Natural killer cell (primary cell): ENCODE measurements around the gene LDLRAD4. TPM values are rescaled to one million over a fixed set of nuclear protein-coding genes. Genes with fewer than 3 reads are reported as not detected.
A peak's percentile ranks its signal among the peaks of the same experiment; 100 is the strongest.

ENCODE experiments used
- ATAC-seq, 3 donors: fragments of 150-1000 bp in 2 of 3; fragments of 200-7000 bp in 1 of 3; cut with Tn5 transposase; 1 replicate in 1 of 3; 2 replicates in 2 of 3; pipeline ENCODE4 v1.10.0; 2021; ENCODE audit warnings: mild to moderate bottlenecking in 2 of 3, moderate library complexity in 2 of 3
- DNase-seq, 2 donors: peaks; one replicate each; pipeline versions ENCODE4 v3.0.0 to v3.0.0-alpha.2; 2013 to 2021; ENCODE audit warnings: mixed read lengths in 1 of 2
- H3K27ac ChIP-seq: one replicate; pipeline ENCODE4 v1.5.1; 2013; ENCODE audit warnings: mild to moderate bottlenecking, low read length
- H3K27me3 ChIP-seq: one replicate; pipeline ENCODE4 v1.6.1; 2013; ENCODE audit warnings: low read length; ENCODE audit not compliant: control insufficient read depth, insufficient read depth
- H3K36me3 ChIP-seq: one replicate; pipeline ENCODE4 v1.6.1; 2013; ENCODE audit warnings: low read length; ENCODE audit not compliant: control insufficient read depth, insufficient read depth
- H3K4me1 ChIP-seq: one replicate; pipeline ENCODE4 v1.6.1; 2013; ENCODE audit warnings: low read length; ENCODE audit not compliant: control insufficient read depth, insufficient read depth
- H3K4me3 ChIP-seq: one replicate; pipeline ENCODE4 v1.5.1; 2013; ENCODE audit warnings: low read length
- H3K9me3 ChIP-seq: one replicate; pipeline ENCODE4 v1.6.1; 2013; ENCODE audit warnings: low read length; ENCODE audit not compliant: control insufficient read depth, insufficient read depth
- H3K27ac Mint-ChIP-seq, 2 donors: one replicate each; pipeline ENCODE4 v1.8.0; 2022; ENCODE audit warnings: mild to moderate bottlenecking in 2 of 2, mixed read lengths in 2 of 2, moderate library complexity in 1 of 2
- H3K27me3 Mint-ChIP-seq, 2 donors: one replicate each; pipeline ENCODE4 v1.8.0; 2022; ENCODE audit warnings: low read depth in 2 of 2, mixed read lengths in 2 of 2
- H3K36me3 Mint-ChIP-seq: one replicate; pipeline ENCODE4 v1.8.0; 2022; ENCODE audit warnings: mixed read lengths
- H3K4me1 Mint-ChIP-seq, 2 donors: one replicate each; pipeline ENCODE4 v1.8.0; 2022; ENCODE audit warnings: mixed read lengths in 2 of 2
- H3K4me3 Mint-ChIP-seq: one replicate; pipeline ENCODE4 v1.8.0; 2022; ENCODE audit warnings: mild to moderate bottlenecking, moderate library complexity, mixed read lengths
- H3K9me3 Mint-ChIP-seq, 2 donors: one replicate each; pipeline ENCODE4 v1.8.0; 2022; ENCODE audit warnings: mixed read lengths in 2 of 2
- WGBS: methylation state at CpG from one replicate; pipeline ENCODE4 v1.1.7; 2013; ENCODE audit warnings: missing lambda C conversion rate; ENCODE audit not compliant: insufficient coverage; 5-methylcytosine and 5-hydroxymethylcytosine counted together
- intact Hi-C: fragments of 100-400 bp; cut with micrococcal nuclease; formaldehyde crosslinking; loops from one replicate; pipeline ENCODE4 v1.14.2; 2022
- total RNA-seq, 4 donors: library from RNA; stranded (reverse); fragments of 120-200 nt in 1 of 4; gene quantifications; one replicate each; pipeline versions ENCODE4 v1.2.3 to v1.2.4, GENCODE V29; 2013 to 2022
- TF ChIP-seq, protein P1 (sequence below): fragments of 200-600 bp; IDR thresholded peaks from one replicate; pipeline ENCODE4 v1.8.0; 2022; ENCODE audit warnings: antibody characterized with exemption

Gene LDLRAD4
- total RNA-seq, 3 donors from 2014 or later (not counting 1 experiment from before 2014, with no cell fraction given): 24.0 to 36.3 (median 29.2) TPM

DNA sequence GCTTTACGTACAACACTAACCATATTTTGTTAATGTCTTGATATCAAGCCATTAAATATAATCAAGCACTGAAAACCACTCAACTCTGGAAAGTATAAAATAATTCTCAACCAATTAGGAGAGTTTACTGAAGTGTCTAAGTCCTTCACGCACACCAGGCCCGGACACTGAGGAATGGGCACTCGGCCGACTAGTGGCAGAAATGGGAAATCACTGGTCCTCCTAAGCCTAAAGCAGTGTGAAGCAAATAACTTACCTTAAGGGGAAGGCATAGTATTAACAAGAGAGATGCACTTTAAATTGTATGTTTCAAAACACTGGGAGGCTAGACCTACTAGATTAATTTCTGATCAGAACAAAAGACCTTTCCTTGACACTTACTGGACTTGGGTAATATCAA is 462.1 kb downstream of the LDLRAD4 start:
- 89% methylated on average over 4 of the region's 5 CpGs for WGBS
- H3K27me3 ChIP-seq: no peaks in the 10 kb centered on the region
- intact Hi-C loops: no loop called here
- DNase-seq (peak in 1 of 2 donors; percentile 10), ATAC-seq (no peak)
- no peaks in the 10 kb centered on the region for H3K9me3 ChIP-seq
- no peaks in the 10 kb centered on the region for H3K4me1 ChIP-seq
- Mint-ChIP-seq H3K4me1 (peaks cover 7 to 17% of the 10 kb centered on the region in 2 donors), H3K36me3 (no peaks in the 10 kb centered on the region), H3K9me3 (no peaks in the 10 kb centered on the region), H3K4me3 (no peak overlapping the region), H3K27ac (no peak overlapping the region), H3K27me3 (no peaks in the 10 kb centered on the region)
- H3K27ac ChIP-seq: no peak overlapping the region
- peaks cover 5% of the 10 kb centered on the region for H3K36me3 ChIP-seq
- TF ChIP-seq, protein P1, sequence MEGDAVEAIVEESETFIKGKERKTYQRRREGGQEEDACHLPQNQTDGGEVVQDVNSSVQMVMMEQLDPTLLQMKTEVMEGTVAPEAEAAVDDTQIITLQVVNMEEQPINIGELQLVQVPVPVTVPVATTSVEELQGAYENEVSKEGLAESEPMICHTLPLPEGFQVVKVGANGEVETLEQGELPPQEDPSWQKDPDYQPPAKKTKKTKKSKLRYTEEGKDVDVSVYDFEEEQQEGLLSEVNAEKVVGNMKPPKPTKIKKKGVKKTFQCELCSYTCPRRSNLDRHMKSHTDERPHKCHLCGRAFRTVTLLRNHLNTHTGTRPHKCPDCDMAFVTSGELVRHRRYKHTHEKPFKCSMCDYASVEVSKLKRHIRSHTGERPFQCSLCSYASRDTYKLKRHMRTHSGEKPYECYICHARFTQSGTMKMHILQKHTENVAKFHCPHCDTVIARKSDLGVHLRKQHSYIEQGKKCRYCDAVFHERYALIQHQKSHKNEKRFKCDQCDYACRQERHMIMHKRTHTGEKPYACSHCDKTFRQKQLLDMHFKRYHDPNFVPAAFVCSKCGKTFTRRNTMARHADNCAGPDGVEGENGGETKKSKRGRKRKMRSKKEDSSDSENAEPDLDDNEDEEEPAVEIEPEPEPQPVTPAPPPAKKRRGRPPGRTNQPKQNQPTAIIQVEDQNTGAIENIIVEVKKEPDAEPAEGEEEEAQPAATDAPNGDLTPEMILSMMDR: no peak
- H3K4me3 ChIP-seq: no peak overlapping the region

GRCh38 chr18:13681701-13682100 is 463.1 kb downstream of the LDLRAD4 start:
- TF ChIP-seq, protein P1: no peak
- Mint-ChIP-seq H3K27me3 (no peaks in the 10 kb centered on the region), H3K9me3 (no peaks in the 10 kb centered on the region), H3K4me3 (no peak overlapping the region), H3K36me3 (no peaks in the 10 kb centered on the region), H3K27ac (no peak overlapping the region), H3K4me1 (peaks cover 16 to 26% of the 10 kb centered on the region in 2 donors)
- DNase-seq: no peak
- Histone ChIP-seq H3K36me3 (peaks cover 5% of the 10 kb centered on the region), H3K4me3 (no peak overlapping the region), H3K27ac (no peak overlapping the region), H3K9me3 (no peaks in the 10 kb centered on the region), H3K4me1 (no peaks in the 10 kb centered on the region), H3K27me3 (no peaks in the 10 kb centered on the region)
- intact Hi-C loops: no loop called here
- 99% methylated on average over 6 of the region's 6 CpGs for WGBS
- no peak for ATAC-seq

- no peak overlapping the region for H3K27ac ChIP-seq
Observed at GRCh38 chr18:13684546-13684945, 466.0 kb downstream of the LDLRAD4 start.

More at GRCh38 chr18:13684546-13684945, 466.0 kb downstream of the LDLRAD4 start:
- TF ChIP-seq, protein P1: no peak
- no peaks in the 10 kb centered on the region for H3K27me3 Mint-ChIP-seq
- Histone ChIP-seq H3K36me3 (peaks cover 5% of the 10 kb centered on the region), H3K9me3 (no peaks in the 10 kb centered on the region), H3K27me3 (no peaks in the 10 kb centered on the region), H3K4me1 (no peaks in the 10 kb centered on the region), H3K4me3 (no peak overlapping the region)
- no peaks in the 10 kb centered on the region for H3K36me3 Mint-ChIP-seq
- no peak overlapping the region for H3K4me3 Mint-ChIP-seq
- intact Hi-C loops: no loop called here
- 94% methylated on average over 4 of the region's 4 CpGs for WGBS
- no peak overlapping the region for H3K27ac Mint-ChIP-seq
- DNase-seq (no peak), ATAC-seq (no peak)
- H3K9me3 Mint-ChIP-seq: no peaks in the 10 kb centered on the region
- peaks cover 40 to 54% of the 10 kb centered on the region in 2 donors for H3K4me1 Mint-ChIP-seq
